Smooth muscle cell (in vitro differentiated cells): ENCODE measurements around the gene SEM1. TPM values are rescaled to one million over a fixed set of nuclear protein-coding genes. Genes with fewer than 3 reads are reported as not detected.
"Not testable (repeated sequence)": the region's sequence is repeated elsewhere in the genome, so short reads cannot be mapped to it uniquely, and the experiment has no call there.

Experiments
- DNase-seq: peaks from one replicate; lab custom pipeline; 2025; ENCODE audit not compliant: unreplicated experiment; lab: John Stamatoyannopoulos, UW
- H2AFZ ChIP-seq: fragments of 200-600 bp; sonication (generic); 2 replicates; pipeline ENCODE4 v1.6.0; 2016; ENCODE audit warnings: antibody characterized with exemption, low read depth, mild to moderate bottlenecking
- H3F3A ChIP-seq: fragments of 200-600 bp; sonication (generic); 2 replicates; pipeline ENCODE4 v1.6.0; 2017; ENCODE audit warnings: antibody characterized with exemption, low read depth
- H3K27ac ChIP-seq: fragments of 200-600 bp; sonication (generic); 2 replicates; pipeline ENCODE4 v1.5.1; 2016; ENCODE audit warnings: low read depth, mild to moderate bottlenecking
- H3K27me3 ChIP-seq: fragments of 200-600 bp; sonication (generic); 2 replicates; pipeline ENCODE4 v1.6.1; 2016; ENCODE audit warnings: low read depth, mild to moderate bottlenecking
- H3K36me3 ChIP-seq: fragments of 200-600 bp; sonication (generic); 2 replicates; pipeline ENCODE4 v1.5.1; 2016; ENCODE audit warnings: low read depth
- H3K4me1 ChIP-seq: fragments of 200-600 bp; sonication (generic); 2 replicates; pipeline ENCODE4 v1.5.1; 2016; ENCODE audit warnings: low read depth
- H3K4me2 ChIP-seq: fragments of 200-600 bp; sonication (generic); 2 replicates; pipeline ENCODE4 v1.6.0; 2016; ENCODE audit warnings: mild to moderate bottlenecking
- H3K4me3 ChIP-seq: fragments of 200-600 bp; sonication (generic); 2 replicates; pipeline ENCODE4 v1.5.1; 2016; ENCODE audit warnings: mild to moderate bottlenecking
- H3K79me2 ChIP-seq: fragments of 200-600 bp; sonication (generic); 2 replicates; pipeline ENCODE4 v1.6.0; 2016; ENCODE audit warnings: low read depth, mild to moderate bottlenecking
- H3K9ac ChIP-seq: fragments of 200-600 bp; sonication (generic); 2 replicates; pipeline ENCODE4 v1.6.0; 2016; ENCODE audit warnings: low read depth
- H3K9me3 ChIP-seq: fragments of 200-600 bp; sonication (generic); replicated peaks from 2 replicates; pipeline ENCODE4 v1.5.1; 2016; ENCODE audit warnings: low read depth
- H4K20me1 ChIP-seq: fragments of 200-600 bp; sonication (generic); 2 replicates; pipeline ENCODE4 v1.6.0; 2016; ENCODE audit warnings: low read depth
- WGBS: methylation state at CpG from one replicate; pipeline ENCODE4 v1.1.7; 2016; ENCODE audit warnings: low lambda C conversion rate; 5-methylcytosine and 5-hydroxymethylcytosine counted together
- polyA plus RNA-seq: library from polyadenylated mRNA; unstranded; fragments of >200 nt; fragmentation: Nextera tagmentation; extraction: Ambion mirVana; gene quantifications from 2 replicates; pipeline ENCODE4 v1.2.1, GENCODE V29; 2016
- total RNA-seq: library from RNA; depleted of rRNA; stranded (reverse); fragments of >200 nt; gene quantifications from 2 replicates; pipeline ENCODE4 v1.2.3, GENCODE V29; 2014
- TF ChIP-seq, protein P1 (sequence below): fragments of 200-600 bp; sonication (generic); IDR thresholded peaks from 2 replicates; pipeline ENCODE4 v1.5.1; 2017; ENCODE audit warnings: borderline replicate concordance, mild to moderate bottlenecking, antibody characterized with exemption; ENCODE audit not compliant: insufficient read depth, poor library complexity, severe bottlenecking

SEM1 gene
- total and polyA plus RNA-seq, 2 experiments from 2014 or later = 26.3 to 272 TPM

DNA sequence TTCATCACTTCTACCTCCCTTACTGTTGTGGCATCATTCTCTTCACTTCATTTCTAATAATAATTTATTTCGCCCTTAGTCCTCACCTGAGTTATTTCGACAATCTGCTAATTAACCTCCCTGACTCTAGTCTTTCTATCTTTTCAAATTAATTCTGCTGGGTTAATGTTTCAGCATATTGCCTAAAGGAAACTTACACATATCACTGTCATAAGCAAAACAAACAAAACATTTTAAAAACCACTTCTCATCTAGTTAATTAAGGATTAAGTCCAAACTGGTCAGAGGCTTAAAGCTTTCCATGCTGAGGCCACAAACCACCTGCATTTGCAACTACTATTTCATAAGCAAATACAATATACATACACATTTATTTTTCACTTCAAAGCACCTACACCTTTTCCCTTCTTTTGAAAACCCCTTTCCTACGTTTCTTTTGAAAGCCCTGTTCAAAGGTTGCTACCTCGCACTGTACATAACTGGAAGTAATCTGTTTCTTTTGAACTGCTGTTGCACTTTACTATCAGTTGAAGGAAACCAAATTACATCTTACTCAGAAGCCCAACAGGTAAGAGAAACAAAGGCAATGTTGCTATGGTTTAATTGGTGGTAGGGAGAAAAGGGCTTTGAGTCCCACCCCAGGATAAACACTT lies 10.3 kb downstream of the SEM1 start:
- Histone ChIP-seq H3K9ac (no peak overlapping the region), H2AFZ (no peak overlapping the region), H3K79me2 (peaks cover 100% of the 10 kb centered on the region), H3K27ac (no peak overlapping the region), H3K4me3 (no peak overlapping the region), H3K36me3 (no peaks in the 10 kb centered on the region), H3K4me1 (peaks cover 3% of the 10 kb centered on the region), H4K20me1 (peaks cover 100% of the 10 kb centered on the region), H3K4me2 (no peak overlapping the region), H3F3A (no peaks in the 10 kb centered on the region), H3K27me3 (no peaks in the 10 kb centered on the region), H3K9me3 (no peaks in the 10 kb centered on the region)
- WGBS = 96% methylated on average over 4 of the region's 4 CpGs
- TF ChIP-seq, protein P1, sequence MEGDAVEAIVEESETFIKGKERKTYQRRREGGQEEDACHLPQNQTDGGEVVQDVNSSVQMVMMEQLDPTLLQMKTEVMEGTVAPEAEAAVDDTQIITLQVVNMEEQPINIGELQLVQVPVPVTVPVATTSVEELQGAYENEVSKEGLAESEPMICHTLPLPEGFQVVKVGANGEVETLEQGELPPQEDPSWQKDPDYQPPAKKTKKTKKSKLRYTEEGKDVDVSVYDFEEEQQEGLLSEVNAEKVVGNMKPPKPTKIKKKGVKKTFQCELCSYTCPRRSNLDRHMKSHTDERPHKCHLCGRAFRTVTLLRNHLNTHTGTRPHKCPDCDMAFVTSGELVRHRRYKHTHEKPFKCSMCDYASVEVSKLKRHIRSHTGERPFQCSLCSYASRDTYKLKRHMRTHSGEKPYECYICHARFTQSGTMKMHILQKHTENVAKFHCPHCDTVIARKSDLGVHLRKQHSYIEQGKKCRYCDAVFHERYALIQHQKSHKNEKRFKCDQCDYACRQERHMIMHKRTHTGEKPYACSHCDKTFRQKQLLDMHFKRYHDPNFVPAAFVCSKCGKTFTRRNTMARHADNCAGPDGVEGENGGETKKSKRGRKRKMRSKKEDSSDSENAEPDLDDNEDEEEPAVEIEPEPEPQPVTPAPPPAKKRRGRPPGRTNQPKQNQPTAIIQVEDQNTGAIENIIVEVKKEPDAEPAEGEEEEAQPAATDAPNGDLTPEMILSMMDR = no peak
- no peak for DNase-seq

DNA sequence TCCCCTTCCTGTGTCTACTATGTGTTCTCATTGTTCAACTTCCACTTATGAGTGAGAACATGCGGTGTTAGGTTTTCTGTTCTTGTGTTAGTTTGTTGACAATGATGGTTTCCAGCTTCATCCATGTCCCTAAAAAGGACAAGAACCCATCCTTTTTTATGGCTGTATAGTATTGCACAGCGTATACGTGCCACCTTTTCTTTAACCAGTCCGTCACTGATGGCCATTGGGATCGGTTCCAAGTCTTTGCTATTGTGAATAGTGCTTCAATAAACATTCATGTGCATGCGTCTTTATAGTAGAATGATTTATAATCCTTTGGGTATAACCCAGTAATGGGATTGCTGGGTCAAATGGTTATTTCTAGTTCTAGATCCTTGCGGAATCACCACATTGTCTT lies 11.2 kb downstream of the SEM1 start:
- 97% methylated on average over 7 of the region's 7 CpGs for WGBS

DNA sequence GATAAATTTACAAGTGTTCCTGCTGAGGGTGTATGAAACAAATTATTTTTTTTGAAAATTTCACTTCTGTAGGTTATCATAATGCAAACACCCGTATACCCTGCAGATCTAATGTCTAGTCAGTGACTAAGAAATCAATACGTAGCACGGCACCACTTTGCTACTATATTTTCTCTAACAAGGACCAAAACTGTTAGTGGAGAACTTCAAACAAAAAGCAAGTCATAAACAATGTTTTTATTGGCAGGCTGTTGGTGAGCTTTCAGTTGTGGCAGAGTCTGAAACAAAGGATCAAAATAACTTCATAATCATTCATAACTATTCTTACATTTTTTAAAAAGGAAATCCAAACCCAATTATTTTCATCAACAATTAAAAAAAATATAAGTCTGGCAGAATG lies 11.8 kb downstream of the SEM1 start:
- Histone ChIP-seq H3K4me3 (no peak overlapping the region), H4K20me1 (peaks cover 100% of the 10 kb centered on the region)

More for the DNA sequence above, 11.2 kb downstream of the SEM1 start:
- not testable (repeated sequence) for DNase-seq, H3K4me3 ChIP-seq, H3K9ac ChIP-seq, H3K27me3 ChIP-seq, H3K27ac ChIP-seq, H2AFZ ChIP-seq, H3K4me2 ChIP-seq, H3K9me3 ChIP-seq, H3F3A ChIP-seq, H3K4me1 ChIP-seq, H3K36me3 ChIP-seq
- peaks cover 100% of the 10 kb centered on the region for H4K20me1 ChIP-seq
- H3K79me2 ChIP-seq = peaks cover 94% of the 10 kb centered on the region

DNA sequence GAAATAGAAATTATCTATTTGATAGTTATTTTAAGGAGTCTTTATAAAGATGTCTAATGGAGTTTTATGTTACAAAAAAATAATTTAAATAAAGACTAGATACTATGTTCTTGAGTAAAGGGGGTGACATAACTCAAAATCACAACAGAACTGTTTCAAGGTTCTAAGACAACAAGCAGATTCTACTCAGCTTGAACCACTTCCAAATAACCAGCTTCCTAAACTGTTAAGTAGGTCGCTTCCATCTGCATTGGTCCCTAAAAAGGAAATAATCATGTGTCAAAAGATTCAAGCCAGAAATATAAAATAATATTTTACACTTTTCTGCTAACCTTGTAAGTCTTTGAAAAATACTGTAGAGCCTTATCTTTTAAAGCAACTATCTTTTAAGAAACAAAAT lies 14.1 kb downstream of the SEM1 start:
- peaks cover 100% of the 10 kb centered on the region for H4K20me1 ChIP-seq

More for the DNA sequence above, 11.8 kb downstream of the SEM1 start:
- TF ChIP-seq, protein P1 = no peak
- no peak overlapping the region for H3K27ac ChIP-seq
- peaks cover 3% of the 10 kb centered on the region for H3K4me1 ChIP-seq
- H3K4me2 ChIP-seq = no peak overlapping the region
- H3K9ac ChIP-seq = no peak overlapping the region
- no peaks in the 10 kb centered on the region for H3K9me3 ChIP-seq
- no peak for DNase-seq
- 89% methylated on average over 3 of the region's 3 CpGs for WGBS
- peaks cover 88% of the 10 kb centered on the region for H3K79me2 ChIP-seq
- no peak overlapping the region for H2AFZ ChIP-seq
- H3K36me3 ChIP-seq = no peaks in the 10 kb centered on the region
- no peaks in the 10 kb centered on the region for H3F3A ChIP-seq
- no peaks in the 10 kb centered on the region for H3K27me3 ChIP-seq

More for the DNA sequence above, 14.1 kb downstream of the SEM1 start:
- Histone ChIP-seq H3K27ac (no peak overlapping the region), H3F3A (no peaks in the 10 kb centered on the region), H3K36me3 (peaks cover 6% of the 10 kb centered on the region), H3K4me1 (no peaks in the 10 kb centered on the region), H3K9me3 (no peaks in the 10 kb centered on the region), H3K4me3 (no peak overlapping the region), H2AFZ (no peak overlapping the region), H3K79me2 (peaks cover 82% of the 10 kb centered on the region), H3K9ac (no peak overlapping the region), H3K27me3 (no peaks in the 10 kb centered on the region), H3K4me2 (no peak overlapping the region)
- TF ChIP-seq, protein P1 = no peak
- DNase-seq = no peak
- 100% methylated on average over 1 of the region's 1 CpG for WGBS
